OCI-LY3 (cell line): Measurements from ENCODE around the gene NME5.

Source experiments
- CTCF ChIP-seq: fragments of 200-600, 300-600 bp; sonication (generic); IDR thresholded peaks from 2 replicates; pipeline ENCODE4 v1.5.1; 2014; ENCODE audit warnings: antibody characterized with exemption, low read length, low read depth
- EZH2phosphoT487 ChIP-seq: fragments of 200-600 bp; shearing (Covaris generic); IDR thresholded peaks from 2 replicates; pipeline ENCODE4 v1.6.1; 2018; ENCODE audit warnings: antibody characterized with exemption, mixed run types, low read depth

GRCh38 chr5:138095100-138095907, 43.9 kb downstream of the NME5 start:
- TF ChIP-seq CTCF (no peak), EZH2phosphoT487 (no peak)
